Gastroesophageal sphincter (tissue), 3 donors: Measurements from ENCODE around the gene MYD88.

Experiments
- POLR2A ChIP-seq, 2 donors: fragments of 450-650 bp; IDR thresholded peaks; one replicate each; pipeline ENCODE4 v1.6.1; 2017; ENCODE audit warnings: antibody characterized with exemption in 2 of 2, mild to moderate bottlenecking in 2 of 2, moderate library complexity in 1 of 2
- POLR2AphosphoS5 ChIP-seq: sonication (generic); formaldehyde crosslinking; IDR thresholded peaks from one replicate; pipeline ENCODE4 v1.6.1; 2017; ENCODE audit warnings: antibody characterized with exemption
- TF ChIP-seq, protein P1 (sequence below), 4 experiments: fragments of 200-600 bp in 2 of 4; fragments of 450-650 bp in 2 of 4; sonication (generic) in 1 of 4; IDR thresholded peaks; one replicate each; pipeline ENCODE4 v1.5.1; 2017 to 2019; ENCODE audit warnings: antibody characterized with exemption in 4 of 4, mild to moderate bottlenecking in 2 of 4, moderate library complexity in 2 of 4

DNA sequence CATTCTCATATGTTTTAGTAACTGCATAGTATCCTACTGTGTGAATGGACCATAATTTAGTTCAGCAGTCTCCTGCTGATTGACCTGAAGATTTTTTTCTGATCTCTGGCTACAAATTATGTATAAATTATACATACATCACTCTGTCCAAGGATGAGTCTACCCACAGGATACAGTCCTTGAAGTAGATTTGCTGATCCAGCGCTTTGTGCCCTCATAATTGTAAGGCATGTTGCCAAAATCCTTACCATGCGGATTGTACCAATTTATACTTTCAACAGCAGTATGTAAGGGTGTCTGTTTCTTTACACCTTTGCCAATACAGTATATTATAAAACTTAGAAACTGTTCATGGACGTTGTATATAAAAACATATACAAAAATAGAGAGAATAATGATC is 48.0 kb upstream of the MYD88 start:
- TF ChIP-seq POLR2A (IDR thresholded peaks at IDR 0.05) (no peak), POLR2AphosphoS5 (no peak)
- TF ChIP-seq, protein P1, sequence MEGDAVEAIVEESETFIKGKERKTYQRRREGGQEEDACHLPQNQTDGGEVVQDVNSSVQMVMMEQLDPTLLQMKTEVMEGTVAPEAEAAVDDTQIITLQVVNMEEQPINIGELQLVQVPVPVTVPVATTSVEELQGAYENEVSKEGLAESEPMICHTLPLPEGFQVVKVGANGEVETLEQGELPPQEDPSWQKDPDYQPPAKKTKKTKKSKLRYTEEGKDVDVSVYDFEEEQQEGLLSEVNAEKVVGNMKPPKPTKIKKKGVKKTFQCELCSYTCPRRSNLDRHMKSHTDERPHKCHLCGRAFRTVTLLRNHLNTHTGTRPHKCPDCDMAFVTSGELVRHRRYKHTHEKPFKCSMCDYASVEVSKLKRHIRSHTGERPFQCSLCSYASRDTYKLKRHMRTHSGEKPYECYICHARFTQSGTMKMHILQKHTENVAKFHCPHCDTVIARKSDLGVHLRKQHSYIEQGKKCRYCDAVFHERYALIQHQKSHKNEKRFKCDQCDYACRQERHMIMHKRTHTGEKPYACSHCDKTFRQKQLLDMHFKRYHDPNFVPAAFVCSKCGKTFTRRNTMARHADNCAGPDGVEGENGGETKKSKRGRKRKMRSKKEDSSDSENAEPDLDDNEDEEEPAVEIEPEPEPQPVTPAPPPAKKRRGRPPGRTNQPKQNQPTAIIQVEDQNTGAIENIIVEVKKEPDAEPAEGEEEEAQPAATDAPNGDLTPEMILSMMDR (IDR thresholded peaks at IDR 0.05) = no peak
